Astrocyte (in vitro differentiated cells and primary cell): ENCODE results near the gene EFEMP1.

Source experiments
- CTCF ChIP-seq: IDR thresholded peaks from 2 replicates; pipeline ENCODE4 v1.5.1; 2011; ENCODE audit warnings: low read depth, mild to moderate bottlenecking, inconsistent platforms, low read length, moderate library complexity; ENCODE audit not compliant: insufficient read depth
- EZH2 ChIP-seq: IDR thresholded peaks from 2 replicates; pipeline ENCODE4 v1.6.1; 2012; ENCODE audit warnings: mild to moderate bottlenecking, low read length, inconsistent platforms; ENCODE audit not compliant: insufficient read depth

DNA sequence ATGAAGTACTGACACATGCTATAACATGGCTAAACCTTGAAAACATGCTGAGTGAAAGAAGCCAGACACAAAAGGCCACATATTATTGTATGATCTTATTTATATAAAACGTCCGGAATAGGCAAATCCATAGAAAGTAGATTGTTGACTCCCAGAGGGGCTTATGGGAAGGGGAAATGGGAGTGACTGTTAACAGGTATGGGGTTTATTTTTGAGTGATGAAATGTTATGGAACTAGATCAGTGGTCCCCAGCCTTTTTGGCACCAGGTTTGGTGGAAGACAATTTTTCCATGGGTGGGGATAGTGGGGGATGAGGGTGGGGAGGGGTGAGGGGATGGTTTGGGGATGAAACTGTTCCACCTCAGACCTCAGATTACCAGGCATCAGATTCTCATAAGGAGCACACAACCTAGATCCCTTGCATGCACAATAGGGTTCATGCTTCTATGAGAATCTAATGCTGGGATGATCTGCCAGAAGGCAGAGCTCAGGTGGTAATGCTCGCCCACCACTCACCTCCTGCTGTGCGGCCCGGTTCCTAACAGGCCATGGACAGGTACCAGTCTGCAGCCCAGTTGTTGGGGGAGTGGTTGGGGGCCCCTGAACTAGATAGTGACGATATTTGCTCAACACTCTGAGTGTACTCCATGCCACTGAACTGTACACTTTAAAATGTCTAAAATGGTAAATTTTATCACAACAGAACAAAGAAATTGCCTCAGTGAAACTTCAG is 59.1 kb downstream of the EFEMP1 start:
- TF ChIP-seq CTCF (no peak), EZH2 (no peak)
